Smooth muscle cell (in vitro differentiated cells): ENCODE results near the gene PRG3. TPM values are rescaled to one million over a fixed set of nuclear protein-coding genes. Genes with fewer than 3 reads are reported as not detected.

ENCODE experiments used
- DNase-seq: peaks from one replicate; lab custom pipeline; 2025; ENCODE audit not compliant: unreplicated experiment; lab: John Stamatoyannopoulos, UW
- H2AFZ ChIP-seq: fragments of 200-600 bp; sonication (generic); 2 replicates; pipeline ENCODE4 v1.6.0; 2016; ENCODE audit warnings: antibody characterized with exemption, low read depth, mild to moderate bottlenecking
- H3F3A ChIP-seq: fragments of 200-600 bp; sonication (generic); 2 replicates; pipeline ENCODE4 v1.6.0; 2017; ENCODE audit warnings: antibody characterized with exemption, low read depth
- H3K27ac ChIP-seq: fragments of 200-600 bp; sonication (generic); 2 replicates; pipeline ENCODE4 v1.5.1; 2016; ENCODE audit warnings: low read depth, mild to moderate bottlenecking
- H3K27me3 ChIP-seq: fragments of 200-600 bp; sonication (generic); 2 replicates; pipeline ENCODE4 v1.6.1; 2016; ENCODE audit warnings: low read depth, mild to moderate bottlenecking
- H3K36me3 ChIP-seq: fragments of 200-600 bp; sonication (generic); 2 replicates; pipeline ENCODE4 v1.5.1; 2016; ENCODE audit warnings: low read depth
- H3K4me1 ChIP-seq: fragments of 200-600 bp; sonication (generic); 2 replicates; pipeline ENCODE4 v1.5.1; 2016; ENCODE audit warnings: low read depth
- H3K4me2 ChIP-seq: fragments of 200-600 bp; sonication (generic); 2 replicates; pipeline ENCODE4 v1.6.0; 2016; ENCODE audit warnings: mild to moderate bottlenecking
- H3K4me3 ChIP-seq: fragments of 200-600 bp; sonication (generic); 2 replicates; pipeline ENCODE4 v1.5.1; 2016; ENCODE audit warnings: mild to moderate bottlenecking
- H3K79me2 ChIP-seq: fragments of 200-600 bp; sonication (generic); 2 replicates; pipeline ENCODE4 v1.6.0; 2016; ENCODE audit warnings: low read depth, mild to moderate bottlenecking
- H3K9ac ChIP-seq: fragments of 200-600 bp; sonication (generic); 2 replicates; pipeline ENCODE4 v1.6.0; 2016; ENCODE audit warnings: low read depth
- H3K9me3 ChIP-seq: fragments of 200-600 bp; sonication (generic); replicated peaks from 2 replicates; pipeline ENCODE4 v1.5.1; 2016; ENCODE audit warnings: low read depth
- H4K20me1 ChIP-seq: fragments of 200-600 bp; sonication (generic); 2 replicates; pipeline ENCODE4 v1.6.0; 2016; ENCODE audit warnings: low read depth
- CTCF ChIP-seq: fragments of 200-600 bp; sonication (generic); IDR thresholded peaks from 2 replicates; pipeline ENCODE4 v1.5.1; 2017; ENCODE audit warnings: borderline replicate concordance, mild to moderate bottlenecking, antibody characterized with exemption; ENCODE audit not compliant: insufficient read depth, poor library complexity, severe bottlenecking
- WGBS: methylation state at CpG from one replicate; pipeline ENCODE4 v1.1.7; 2016; ENCODE audit warnings: low lambda C conversion rate; 5-methylcytosine and 5-hydroxymethylcytosine counted together
- polyA plus RNA-seq: library from polyadenylated mRNA; unstranded; fragments of >200 nt; fragmentation: Nextera tagmentation; extraction: Ambion mirVana; gene quantifications from 2 replicates; pipeline ENCODE4 v1.2.1, GENCODE V29; 2016
- total RNA-seq: library from RNA; depleted of rRNA; stranded (reverse); fragments of >200 nt; gene quantifications from 2 replicates; pipeline ENCODE4 v1.2.3, GENCODE V29; 2014

The PRG3 gene
- total and polyA plus RNA-seq, 2 experiments from 2014 or later: not detected

GRCh38 chr11:57407010-57407920, 26.3 kb upstream of the PRG3 start:
- Histone ChIP-seq H3K9me3 (no peaks in the 10 kb centered on the region), H4K20me1 (no peaks in the 10 kb centered on the region), H3K27ac (no peak overlapping the region), H3K4me1 (no peaks in the 10 kb centered on the region), H3K79me2 (no peaks in the 10 kb centered on the region), H3K9ac (no peak overlapping the region), H3K36me3 (no peaks in the 10 kb centered on the region), H3K27me3 (no peaks in the 10 kb centered on the region), H3F3A (no peaks in the 10 kb centered on the region), H3K4me2 (no peak overlapping the region), H2AFZ (no peak overlapping the region), H3K4me3 (no peak overlapping the region)
- WGBS: 90% methylated on average over 9 of the region's 9 CpGs
- DNase-seq: no peak
- no peak for TF ChIP-seq CTCF

- Histone ChIP-seq H3K36me3 (no peaks in the 10 kb centered on the region), H3K27ac (no peak overlapping the region), H3K4me2 (no peak overlapping the region), H3K4me3 (no peak overlapping the region), H4K20me1 (no peaks in the 10 kb centered on the region), H3K9me3 (no peaks in the 10 kb centered on the region), H3K79me2 (no peaks in the 10 kb centered on the region), H3K9ac (no peak overlapping the region), H3K27me3 (no peaks in the 10 kb centered on the region), H2AFZ (no peak overlapping the region), H3F3A (no peaks in the 10 kb centered on the region), H3K4me1 (no peaks in the 10 kb centered on the region)
- WGBS: 94% methylated on average over 3 of the region's 4 CpGs
- no peak for DNase-seq
- no peak for TF ChIP-seq CTCF
Observed at GRCh38 chr11:57406337-57406904, 25.5 kb upstream of the PRG3 start.

GRCh38 chr11:57405271-57405860, 24.4 kb upstream of the PRG3 start:
- Histone ChIP-seq H3K4me1 (no peaks in the 10 kb centered on the region), H3K4me3 (no peak overlapping the region), H3K27me3 (no peaks in the 10 kb centered on the region), H3F3A (no peaks in the 10 kb centered on the region), H3K9ac (no peak overlapping the region), H3K4me2 (no peak overlapping the region), H4K20me1 (no peaks in the 10 kb centered on the region), H3K9me3 (no peaks in the 10 kb centered on the region), H3K79me2 (no peaks in the 10 kb centered on the region), H2AFZ (no peak overlapping the region), H3K27ac (no peak overlapping the region), H3K36me3 (no peaks in the 10 kb centered on the region)
- no peak for DNase-seq
- 94% methylated on average over 4 of the region's 4 CpGs for WGBS
- TF ChIP-seq CTCF: no peak
